ENCODE results near the gene SPATA46.
"Not testable (repeated sequence)": the region's sequence is repeated elsewhere in the genome, so short reads cannot be mapped to it uniquely, and the experiment has no call there.

SPATA46 gene

GRCh38 chr1:162359523-162360236 lies 17.0 kb downstream of the SPATA46 start:
- no peak for DNase-seq (ENCODE audit: extremely low read depth in 1 of 2, low read depth in 1 of 2)

GRCh38 chr1:162358928-162359327 lies 17.7 kb downstream of the SPATA46 start:
- DNase-seq (ENCODE audit: extremely low read depth in 1 of 2, low read depth in 1 of 2): no peak

- no peak for DNase-seq (ENCODE audit: extremely low read depth in 1 of 2, low read depth in 1 of 2)
Measured at GRCh38 chr1:162357681-162358266, 18.9 kb downstream of the SPATA46 start.

- DNase-seq (ENCODE audit: extremely low read depth in 1 of 2, low read depth in 1 of 2): no peak
Measured at GRCh38 chr1:162353702-162354101, 23.0 kb downstream of the SPATA46 start.

DNA sequence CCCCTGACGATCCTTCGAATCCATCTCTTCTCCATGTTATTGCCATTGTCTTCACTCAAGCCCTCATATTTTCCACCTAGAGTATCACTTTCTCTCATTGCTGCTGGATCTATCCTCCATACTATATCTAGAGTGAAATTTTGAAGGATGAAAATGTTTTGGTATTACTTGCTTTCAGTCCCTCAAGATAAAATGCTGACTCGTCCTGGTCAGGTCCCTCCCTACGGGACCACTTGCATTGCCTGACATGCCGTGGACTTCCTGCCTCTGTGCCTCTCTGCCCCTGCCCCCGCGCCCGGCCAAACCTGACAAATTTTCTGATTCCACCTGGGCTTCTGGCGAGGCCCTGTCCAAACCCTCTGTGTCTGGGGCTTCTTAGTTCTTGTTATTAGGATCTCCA lies 23.6 kb downstream of the SPATA46 start:
- no peak for DNase-seq (ENCODE audit: extremely low read depth in 1 of 2, low read depth in 1 of 2)

GRCh38 chr1:162351874-162352273 lies 24.8 kb downstream of the SPATA46 start:
- DNase-seq (ENCODE audit: extremely low read depth in 1 of 2, low read depth in 1 of 2): not testable (repeated sequence)

- no peak for DNase-seq (ENCODE audit: extremely low read depth in 1 of 2, low read depth in 1 of 2)
Measured at GRCh38 chr1:162351246-162351842, 25.3 kb downstream of the SPATA46 start.

- no peak for DNase-seq (ENCODE audit: extremely low read depth in 1 of 2, low read depth in 1 of 2)
Measured at GRCh38 chr1:162349635-162350330, 26.9 kb downstream of the SPATA46 start.

GRCh38 chr1:162347281-162347680 lies 29.4 kb downstream of the SPATA46 start:
- DNase-seq (ENCODE audit: extremely low read depth in 1 of 2, low read depth in 1 of 2): no peak

DNA sequence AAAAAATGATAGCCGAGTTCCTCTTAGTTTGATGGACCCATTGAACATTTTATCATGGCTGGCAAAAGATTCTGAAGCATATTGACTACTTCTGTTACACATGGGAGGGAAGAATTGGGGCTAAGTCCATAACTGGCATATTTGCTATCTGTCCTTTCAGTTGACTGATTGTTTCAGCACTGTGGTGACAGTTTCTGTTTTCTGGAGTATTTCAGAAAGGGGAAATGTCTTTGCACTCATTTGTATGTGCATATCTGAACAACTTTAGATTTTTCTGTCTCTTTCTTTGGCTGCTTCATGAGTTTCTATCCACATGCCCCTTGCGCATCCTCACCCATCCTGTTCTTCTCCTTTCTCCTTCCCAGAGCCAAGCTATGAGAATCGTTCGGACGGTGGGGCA lies 33.2 kb downstream of the SPATA46 start:
- DNase-seq (ENCODE audit: extremely low read depth in 1 of 2, low read depth in 1 of 2): no peak

DNA sequence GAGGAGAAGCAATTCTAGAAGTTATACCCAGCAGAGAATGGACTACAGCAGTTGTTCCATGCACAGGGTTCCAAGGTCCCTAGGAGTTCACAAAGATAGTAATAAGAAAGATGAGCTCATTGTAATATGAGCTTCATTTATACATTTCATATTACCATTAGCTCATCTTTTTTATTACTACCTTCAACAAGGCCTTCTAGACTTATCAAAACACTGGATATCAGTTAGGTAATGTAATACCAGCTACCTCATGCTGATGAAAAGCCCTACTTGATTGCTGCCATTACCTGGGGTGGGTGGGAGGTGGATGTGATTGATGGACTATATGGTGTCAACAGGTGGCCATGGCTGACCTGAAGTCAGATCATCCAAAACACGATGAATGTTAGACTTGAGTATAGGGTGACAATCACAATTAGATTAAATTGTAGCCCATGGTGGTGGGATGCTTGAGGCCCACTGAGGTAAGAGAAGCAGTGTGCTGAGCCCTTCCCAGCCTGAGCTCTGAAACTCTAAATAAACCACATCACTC lies 34.1 kb downstream of the SPATA46 start:
- DNase-seq (ENCODE audit: extremely low read depth in 1 of 2, low read depth in 1 of 2): no peak

DNA sequence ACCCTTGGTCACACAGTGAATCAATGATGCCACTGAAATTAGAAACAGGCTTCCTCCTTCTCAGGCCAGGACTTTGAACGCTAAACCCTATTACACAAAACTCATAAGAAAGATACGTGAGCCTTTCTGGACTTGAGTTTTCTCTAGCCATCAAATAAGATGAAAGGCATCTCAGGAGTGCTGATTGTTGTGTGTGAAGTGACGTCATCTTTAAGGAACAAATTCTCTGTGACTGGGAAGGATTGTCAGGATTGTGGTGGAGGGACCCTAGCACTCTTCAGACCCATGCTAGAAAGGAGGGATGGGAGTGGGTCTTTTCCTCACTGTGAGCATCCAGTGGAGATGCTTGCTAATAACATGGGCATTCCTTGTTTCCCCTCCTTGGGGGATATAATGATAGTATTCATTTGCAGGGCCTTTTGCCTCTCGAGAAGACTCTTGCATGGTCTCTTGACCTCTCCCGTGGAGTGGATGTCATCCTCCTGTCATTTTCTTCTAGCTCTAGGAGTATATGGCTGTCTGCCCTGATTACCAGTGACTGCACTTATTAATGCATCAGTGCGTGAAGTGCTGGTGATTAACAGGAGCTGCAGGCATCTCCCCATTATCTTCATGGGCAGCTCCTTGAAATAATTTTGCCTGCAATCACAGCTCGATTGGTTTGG lies 39.9 kb downstream of the SPATA46 start:
- DNase-seq (ENCODE audit: extremely low read depth in 1 of 2, low read depth in 1 of 2): no peak

- no peak for DNase-seq (ENCODE audit: extremely low read depth in 1 of 2, low read depth in 1 of 2)
Measured at GRCh38 chr1:162335126-162335525, 41.5 kb downstream of the SPATA46 start.

DNA sequence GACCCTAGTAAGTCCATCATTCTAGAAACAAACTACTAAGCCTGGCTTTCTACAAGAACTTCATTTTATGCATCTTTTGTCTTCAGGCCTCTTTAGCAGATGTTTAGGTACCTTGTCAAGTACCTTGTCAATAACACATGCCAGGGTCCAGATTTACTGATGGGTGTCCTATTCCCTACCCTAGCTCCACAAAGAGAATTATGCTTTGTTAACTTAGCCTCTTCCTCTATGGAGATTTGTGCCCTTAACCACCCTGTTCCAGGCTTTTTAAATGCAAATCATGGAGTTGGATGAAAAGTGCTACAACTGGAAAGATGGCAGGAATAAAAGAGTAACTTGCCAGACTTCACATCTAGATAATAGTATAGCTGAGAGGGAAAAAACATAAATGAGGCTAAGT lies 42.7 kb downstream of the SPATA46 start:
- no peak for DNase-seq (ENCODE audit: extremely low read depth in 1 of 2, low read depth in 1 of 2)

GRCh38 chr1:162329826-162330225 lies 46.8 kb downstream of the SPATA46 start:
- no peak for DNase-seq (ENCODE audit: extremely low read depth in 1 of 2, low read depth in 1 of 2)

GRCh38 chr1:162328512-162328911 lies 48.1 kb downstream of the SPATA46 start:
- DNase-seq (ENCODE audit: extremely low read depth in 1 of 2, low read depth in 1 of 2): no peak

DNA sequence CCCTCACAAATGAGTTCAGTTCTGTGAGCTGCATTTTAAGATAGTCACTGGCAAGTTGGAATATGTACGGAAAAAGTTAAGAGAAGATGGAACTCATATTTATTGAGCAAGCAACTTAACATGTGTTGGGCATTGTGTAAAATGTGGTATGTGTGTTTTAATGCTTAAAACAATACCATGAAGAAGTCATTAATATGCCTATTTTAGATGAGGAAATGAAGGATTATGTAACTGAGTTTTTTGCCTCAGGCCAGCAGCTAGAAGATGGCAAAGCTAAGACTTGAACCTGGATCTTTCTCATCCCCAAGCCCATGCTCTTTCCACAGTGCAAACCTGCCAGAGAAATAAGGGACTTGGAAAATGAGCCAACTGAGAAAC lies 48.9 kb downstream of the SPATA46 start:
- DNase-seq (ENCODE audit: extremely low read depth in 1 of 2, low read depth in 1 of 2): no peak

- DNase-seq (ENCODE audit: extremely low read depth in 1 of 2, low read depth in 1 of 2): no peak
Measured at GRCh38 chr1:162327144-162327787, 49.4 kb downstream of the SPATA46 start.

DNA sequence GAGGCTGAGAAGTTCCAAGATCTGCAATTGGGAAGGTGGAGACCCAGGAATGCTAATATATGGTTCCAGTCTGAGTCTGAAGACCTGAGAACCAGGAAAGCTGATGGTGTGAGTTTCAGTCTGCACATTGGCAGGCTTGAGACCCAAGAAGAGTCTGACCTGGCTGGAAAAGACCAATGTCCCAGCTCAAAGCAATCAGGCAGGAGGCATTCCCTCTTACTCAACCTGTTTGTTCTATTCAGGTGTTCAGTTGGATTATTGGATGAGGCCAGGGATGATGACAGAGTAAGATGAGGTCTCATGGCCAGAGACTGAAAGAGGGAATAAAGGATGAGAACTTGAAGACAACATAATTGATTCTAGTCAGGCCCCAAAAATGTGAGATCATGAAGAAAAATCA lies 50.1 kb downstream of the SPATA46 start:
- DNase-seq (ENCODE audit: extremely low read depth in 1 of 2, low read depth in 1 of 2): no peak

DNA sequence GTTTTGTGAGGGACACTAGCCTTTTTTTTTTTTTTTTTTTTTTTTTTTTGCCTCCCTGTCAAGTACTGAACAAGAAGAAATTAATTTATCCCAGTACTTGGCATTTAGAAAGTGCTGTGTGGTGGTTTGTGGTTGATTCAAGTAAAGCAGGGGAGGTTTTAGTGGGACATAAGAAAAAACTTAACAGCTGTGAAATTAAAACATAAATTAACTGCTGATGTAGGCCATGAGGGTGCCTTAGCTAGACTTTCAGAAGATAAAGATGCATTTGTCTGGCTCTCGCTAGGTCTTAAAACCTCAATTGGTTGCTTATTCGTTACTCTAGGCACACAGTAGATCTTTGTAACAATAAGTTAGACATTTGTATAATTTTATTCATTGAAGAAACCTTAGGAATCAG lies 52.3 kb downstream of the SPATA46 start:
- DNase-seq (ENCODE audit: extremely low read depth in 1 of 2, low read depth in 1 of 2): no peak

Measured in activated CD8-positive, alpha-beta memory T cell treated with anti-CD3 and anti-CD28 coated beads for 1 hour (primary cell).